NB4 (cell line): ENCODE results near the gene PHACTR2.

Source experiments
- DNase-seq: peaks from one replicate; pipeline ENCODE4 v3.0.0; 2010; ENCODE audit warnings: low read depth
- H3K4me3 ChIP-seq: one replicate; pipeline ENCODE4 v1.5.1; 2011; ENCODE audit warnings: mild to moderate bottlenecking, low read depth, low read length, moderate library complexity
- MYC ChIP-seq: IDR thresholded peaks from 2 replicates; pipeline ENCODE4 v1.6.1; 2011; ENCODE audit warnings: low read depth, low read length
- POLR2A ChIP-seq: IDR thresholded peaks from 2 replicates; pipeline ENCODE4 v1.6.1; 2011; ENCODE audit warnings: mild to moderate bottlenecking; ENCODE audit not compliant: insufficient read length; ENCODE audit errors: extremely low read depth
- TF ChIP-seq, protein P1 (sequence below): IDR thresholded peaks from one replicate; pipeline ENCODE4 v1.5.1; 2012; ENCODE audit warnings: low read depth, low read length
- TF ChIP-seq, protein P2 (sequence below): IDR thresholded peaks from 2 replicates; pipeline ENCODE4 v1.6.1; 2011; ENCODE audit warnings: low read depth, low read length

Gene PHACTR2

DNA sequence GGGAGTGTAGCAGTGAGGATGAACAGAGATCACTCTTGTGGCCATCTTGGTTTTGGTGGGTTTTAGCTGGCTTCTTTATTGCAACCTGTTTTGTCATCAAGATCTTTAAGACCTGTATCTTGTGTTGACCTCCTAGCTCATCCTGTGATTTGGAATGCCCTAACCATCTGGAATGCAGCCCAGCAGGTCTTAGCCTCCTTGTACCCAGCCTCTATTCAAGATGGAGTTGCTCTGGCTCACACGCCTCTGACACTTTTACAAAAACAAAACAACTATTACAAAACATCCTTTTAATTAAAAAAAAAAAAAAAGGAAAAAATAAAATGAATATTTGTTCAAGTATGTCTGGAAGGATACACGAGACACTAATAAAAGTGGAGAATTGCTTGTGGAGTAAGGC, 62.4 kb downstream of the PHACTR2 start:
- no peak for DNase-seq
- TF ChIP-seq, protein P1, sequence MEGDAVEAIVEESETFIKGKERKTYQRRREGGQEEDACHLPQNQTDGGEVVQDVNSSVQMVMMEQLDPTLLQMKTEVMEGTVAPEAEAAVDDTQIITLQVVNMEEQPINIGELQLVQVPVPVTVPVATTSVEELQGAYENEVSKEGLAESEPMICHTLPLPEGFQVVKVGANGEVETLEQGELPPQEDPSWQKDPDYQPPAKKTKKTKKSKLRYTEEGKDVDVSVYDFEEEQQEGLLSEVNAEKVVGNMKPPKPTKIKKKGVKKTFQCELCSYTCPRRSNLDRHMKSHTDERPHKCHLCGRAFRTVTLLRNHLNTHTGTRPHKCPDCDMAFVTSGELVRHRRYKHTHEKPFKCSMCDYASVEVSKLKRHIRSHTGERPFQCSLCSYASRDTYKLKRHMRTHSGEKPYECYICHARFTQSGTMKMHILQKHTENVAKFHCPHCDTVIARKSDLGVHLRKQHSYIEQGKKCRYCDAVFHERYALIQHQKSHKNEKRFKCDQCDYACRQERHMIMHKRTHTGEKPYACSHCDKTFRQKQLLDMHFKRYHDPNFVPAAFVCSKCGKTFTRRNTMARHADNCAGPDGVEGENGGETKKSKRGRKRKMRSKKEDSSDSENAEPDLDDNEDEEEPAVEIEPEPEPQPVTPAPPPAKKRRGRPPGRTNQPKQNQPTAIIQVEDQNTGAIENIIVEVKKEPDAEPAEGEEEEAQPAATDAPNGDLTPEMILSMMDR: no peak
- TF ChIP-seq MYC (no peak), POLR2A (no peak)
- TF ChIP-seq, protein P2, sequence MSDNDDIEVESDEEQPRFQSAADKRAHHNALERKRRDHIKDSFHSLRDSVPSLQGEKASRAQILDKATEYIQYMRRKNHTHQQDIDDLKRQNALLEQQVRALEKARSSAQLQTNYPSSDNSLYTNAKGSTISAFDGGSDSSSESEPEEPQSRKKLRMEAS: no peak
- no peak overlapping the region for H3K4me3 ChIP-seq

DNA sequence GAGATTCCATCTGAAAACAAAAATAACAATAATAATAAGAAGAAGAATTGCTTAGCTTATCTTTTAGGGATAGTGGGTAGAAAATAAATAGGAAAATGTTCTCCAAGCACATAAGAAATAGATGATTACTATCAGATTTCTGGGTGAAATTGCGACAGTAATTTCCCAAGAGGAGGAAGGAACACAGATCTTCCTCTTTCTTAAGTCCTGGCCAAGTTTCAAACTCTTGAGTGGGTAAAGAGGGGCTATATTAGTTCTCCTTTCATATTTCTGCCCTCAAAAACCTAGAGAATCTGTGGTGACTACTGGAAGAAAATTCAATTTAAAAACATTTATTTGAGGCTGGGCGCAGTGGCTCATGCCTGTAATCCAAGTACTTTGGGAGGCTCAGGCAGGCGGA, 63.7 kb downstream of the PHACTR2 start:
- H3K4me3 ChIP-seq: no peak overlapping the region
- peak; percentile 71 for DNase-seq
- TF ChIP-seq, protein P2: no peak
- TF ChIP-seq, protein P1: no peak
- TF ChIP-seq POLR2A (no peak), MYC (no peak)

DNA sequence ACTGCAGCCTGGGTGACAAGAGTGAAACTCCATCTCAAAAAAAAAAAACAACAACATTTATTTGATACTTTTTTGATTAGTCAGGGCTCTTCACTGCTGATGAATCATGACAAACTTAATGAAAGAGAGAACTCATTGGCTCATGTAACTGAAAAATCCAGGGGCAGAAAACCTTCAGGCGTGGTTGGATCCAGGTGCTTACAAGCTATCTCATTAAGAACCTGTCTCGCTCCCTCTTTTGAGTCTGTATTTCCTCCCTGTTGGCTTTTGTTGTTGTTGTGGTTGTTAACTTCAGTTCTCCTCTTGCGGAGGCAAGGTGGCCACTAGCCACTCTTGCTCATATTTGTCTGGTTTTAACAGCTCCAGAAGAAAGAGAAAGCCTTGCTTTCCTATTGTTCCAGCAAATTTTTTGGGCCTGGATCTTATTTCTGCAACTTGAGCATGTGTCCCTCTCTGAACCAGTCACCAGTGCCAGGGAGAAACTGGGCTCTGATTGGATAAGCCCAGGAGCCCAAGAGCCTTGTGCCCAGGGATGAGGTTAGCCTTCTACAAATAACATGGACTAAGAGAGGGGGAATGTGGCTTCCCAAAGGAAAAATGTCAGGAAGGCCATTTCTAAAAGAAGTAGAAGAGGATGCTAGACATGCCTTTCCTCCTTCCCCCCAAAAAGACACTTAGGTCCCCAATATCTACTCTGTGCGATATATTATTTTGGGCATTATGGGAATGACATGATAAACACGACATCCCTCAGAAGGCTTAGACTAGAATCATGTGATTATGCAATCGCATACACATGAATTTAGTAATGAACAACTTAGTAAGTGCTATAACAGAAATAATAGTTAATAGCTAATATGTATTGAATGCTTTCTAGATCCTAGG, 64.5 kb downstream of the PHACTR2 start:
- H3K4me3 ChIP-seq: no peak overlapping the region
- DNase-seq: no peak
- TF ChIP-seq, protein P2: no peak
- TF ChIP-seq POLR2A: no peak
- TF ChIP-seq, protein P1: no peak
- TF ChIP-seq MYC: no peak

DNA sequence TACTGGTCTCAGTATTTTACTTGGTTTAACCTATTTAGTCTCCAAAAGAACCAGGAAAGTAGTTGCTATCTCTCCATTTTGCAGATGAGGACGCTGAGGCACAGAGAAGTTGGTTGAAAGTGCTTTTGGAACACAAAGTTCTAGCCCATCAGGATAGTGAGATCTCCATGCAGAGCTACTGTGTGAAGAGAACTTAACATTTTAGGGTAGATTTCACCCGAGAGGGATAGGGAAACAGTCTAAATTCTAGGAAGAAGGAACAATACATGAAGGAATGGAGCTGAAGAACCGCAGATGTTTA, 65.1 kb downstream of the PHACTR2 start:
- no peak overlapping the region for H3K4me3 ChIP-seq
- no peak for DNase-seq
- TF ChIP-seq, protein P2: no peak
- no peak for TF ChIP-seq POLR2A

DNA sequence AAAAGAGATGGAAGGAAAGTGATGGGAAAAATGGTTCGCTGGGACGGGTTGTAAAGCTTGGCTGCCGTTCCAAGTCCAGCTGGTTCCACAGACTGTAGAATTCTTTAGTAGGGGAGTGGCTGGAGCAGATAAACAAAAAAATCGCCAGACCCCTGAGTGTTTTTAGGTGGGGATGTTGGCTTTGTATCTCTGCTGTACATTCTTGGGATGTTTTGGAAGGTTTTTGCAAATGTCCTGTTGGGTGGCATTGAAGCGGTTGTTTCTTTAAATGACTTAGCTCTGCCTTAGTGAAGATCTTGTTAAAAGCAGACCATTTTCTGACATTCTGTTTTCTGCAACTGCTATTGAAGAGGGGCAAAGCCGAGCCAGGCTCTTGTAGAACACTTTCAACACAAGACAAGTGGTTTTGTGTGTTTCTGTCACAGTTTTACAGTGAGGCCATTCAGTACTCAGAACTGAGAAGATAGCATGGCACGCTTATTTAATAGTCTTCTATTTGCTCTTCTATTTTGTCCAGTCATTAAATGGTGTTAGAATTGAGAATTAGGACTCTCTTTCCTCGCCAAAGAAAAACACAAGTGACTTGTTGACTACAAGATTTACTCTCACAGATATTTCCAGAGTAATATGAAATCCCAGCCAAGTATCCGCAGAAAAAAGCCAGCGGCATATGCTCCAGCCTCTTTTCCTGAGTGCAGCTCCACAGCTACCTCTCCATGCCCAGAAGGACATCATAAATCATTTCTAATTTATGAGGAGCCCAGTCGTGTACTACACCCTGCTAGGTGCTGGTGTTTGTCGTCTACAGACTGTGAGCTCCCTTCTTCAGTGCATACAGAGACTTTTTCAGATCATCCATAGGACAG, 65.8 kb downstream of the PHACTR2 start:
- H3K4me3 ChIP-seq: no peak overlapping the region
- TF ChIP-seq MYC: no peak
- no peak for TF ChIP-seq POLR2A
- TF ChIP-seq, protein P2: no peak
- TF ChIP-seq, protein P1: no peak
- DNase-seq: no peak
